H1 (cell line): ENCODE results near the gene PRPF6.

ENCODE experiments used
- EZH2 ChIP-seq: fragments of 200-600 bp; sonication (generic); IDR thresholded peaks from 2 replicates; pipeline ENCODE4 v1.7.1; 2012; ENCODE audit warnings: low read depth, mild to moderate bottlenecking, moderate library complexity, low read length, inconsistent platforms; ENCODE audit not compliant: severe bottlenecking
- JUND ChIP-seq: IDR thresholded peaks from 2 replicates; pipeline ENCODE4 v1.6.1; 2011; ENCODE audit warnings: mild to moderate bottlenecking, improper control_type of control experiment, low read length
- POLR2A ChIP-seq, 2 experiments: IDR thresholded peaks; 1 replicate in 1 of 2; 2 replicates in 1 of 2; pipeline ENCODE4 v1.6.1; 2011; ENCODE audit warnings: low read depth in 2 of 2, low read length in 2 of 2, mild to moderate bottlenecking in 2 of 2; ENCODE audit errors: control extremely low read depth in 1 of 2
- POLR2AphosphoS5 ChIP-seq: IDR thresholded peaks from 2 replicates; pipeline ENCODE4 v1.6.1; 2011; ENCODE audit warnings: low read depth, low read length
- RFX5 ChIP-seq: IDR thresholded peaks from 2 replicates; pipeline ENCODE4 v1.6.1; 2011; ENCODE audit warnings: low read depth, low read length, improper control_type of control experiment, borderline replicate concordance
- TAF1 ChIP-seq: IDR thresholded peaks from 2 replicates; pipeline ENCODE4 v1.6.1; 2011; ENCODE audit warnings: mild to moderate bottlenecking, low read depth, low read length
- TF ChIP-seq, protein P1 (sequence below), 3 experiments: IDR thresholded peaks; 1 replicate in 2 of 3; 2 replicates in 1 of 3; pipeline versions ENCODE4 v1.5.1 to v1.6.1; 2011; ENCODE audit warnings: low read length in 3 of 3, mild to moderate bottlenecking in 3 of 3, inconsistent platforms in 2 of 3, low read depth in 1 of 3, moderate library complexity in 1 of 3; ENCODE audit not compliant: insufficient read depth in 1 of 3; ENCODE audit errors: control extremely low read depth in 1 of 3
- TF ChIP-seq, protein P2 (sequence below): IDR thresholded peaks from 2 replicates; pipeline ENCODE4 v1.6.1; 2011; ENCODE audit warnings: low read depth, mild to moderate bottlenecking, low read length; ENCODE audit not compliant: insufficient read depth
- TF ChIP-seq, protein P3 (sequence below): IDR thresholded peaks from 2 replicates; pipeline ENCODE4 v1.6.1; 2012; ENCODE audit warnings: inconsistent platforms

DNA sequence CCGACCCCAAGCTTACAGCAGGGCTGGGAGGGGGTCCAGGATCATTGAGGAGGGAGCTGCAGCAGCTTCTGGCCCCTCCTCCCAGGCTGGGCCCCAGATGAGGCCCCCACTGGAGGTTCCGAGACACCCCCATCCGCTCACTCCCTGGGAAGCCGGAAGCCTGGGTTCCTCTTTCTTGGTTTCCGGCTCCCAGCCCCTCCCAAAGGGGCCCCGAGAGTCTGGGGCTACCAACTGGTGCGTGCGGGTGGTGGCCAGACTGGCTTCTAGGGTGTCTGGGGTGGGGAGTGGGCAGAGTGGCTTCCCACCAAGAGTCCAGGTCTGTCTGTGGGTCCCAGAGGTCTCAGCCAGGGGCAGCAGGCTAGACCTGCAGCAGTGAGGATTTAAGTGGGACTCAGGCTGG is 96.2 kb downstream of the PRPF6 start:
- TF ChIP-seq TAF1, result no peak
- no peak for TF ChIP-seq EZH2
- TF ChIP-seq, protein P1, sequence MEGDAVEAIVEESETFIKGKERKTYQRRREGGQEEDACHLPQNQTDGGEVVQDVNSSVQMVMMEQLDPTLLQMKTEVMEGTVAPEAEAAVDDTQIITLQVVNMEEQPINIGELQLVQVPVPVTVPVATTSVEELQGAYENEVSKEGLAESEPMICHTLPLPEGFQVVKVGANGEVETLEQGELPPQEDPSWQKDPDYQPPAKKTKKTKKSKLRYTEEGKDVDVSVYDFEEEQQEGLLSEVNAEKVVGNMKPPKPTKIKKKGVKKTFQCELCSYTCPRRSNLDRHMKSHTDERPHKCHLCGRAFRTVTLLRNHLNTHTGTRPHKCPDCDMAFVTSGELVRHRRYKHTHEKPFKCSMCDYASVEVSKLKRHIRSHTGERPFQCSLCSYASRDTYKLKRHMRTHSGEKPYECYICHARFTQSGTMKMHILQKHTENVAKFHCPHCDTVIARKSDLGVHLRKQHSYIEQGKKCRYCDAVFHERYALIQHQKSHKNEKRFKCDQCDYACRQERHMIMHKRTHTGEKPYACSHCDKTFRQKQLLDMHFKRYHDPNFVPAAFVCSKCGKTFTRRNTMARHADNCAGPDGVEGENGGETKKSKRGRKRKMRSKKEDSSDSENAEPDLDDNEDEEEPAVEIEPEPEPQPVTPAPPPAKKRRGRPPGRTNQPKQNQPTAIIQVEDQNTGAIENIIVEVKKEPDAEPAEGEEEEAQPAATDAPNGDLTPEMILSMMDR (IDR thresholded peaks at IDR 0.05; ENCODE audit: control extremely low read depth in 1 of 3, insufficient read depth in 1 of 3, low read depth in 1 of 3, low read length in 3 of 3), result no peak
- no peak for TF ChIP-seq POLR2AphosphoS5
- no peak for TF ChIP-seq POLR2A (IDR thresholded peaks at IDR 0.05; ENCODE audit: control extremely low read depth in 1 of 2, low read depth in 2 of 2, low read length in 2 of 2)
- TF ChIP-seq, protein P2, sequence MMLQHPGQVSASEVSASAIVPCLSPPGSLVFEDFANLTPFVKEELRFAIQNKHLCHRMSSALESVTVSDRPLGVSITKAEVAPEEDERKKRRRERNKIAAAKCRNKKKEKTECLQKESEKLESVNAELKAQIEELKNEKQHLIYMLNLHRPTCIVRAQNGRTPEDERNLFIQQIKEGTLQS, result no peak
- TF ChIP-seq RFX5, result no peak
- TF ChIP-seq, protein P3, sequence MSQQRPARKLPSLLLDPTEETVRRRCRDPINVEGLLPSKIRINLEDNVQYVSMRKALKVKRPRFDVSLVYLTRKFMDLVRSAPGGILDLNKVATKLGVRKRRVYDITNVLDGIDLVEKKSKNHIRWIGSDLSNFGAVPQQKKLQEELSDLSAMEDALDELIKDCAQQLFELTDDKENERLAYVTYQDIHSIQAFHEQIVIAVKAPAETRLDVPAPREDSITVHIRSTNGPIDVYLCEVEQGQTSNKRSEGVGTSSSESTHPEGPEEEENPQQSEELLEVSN, result no peak
- no peak for TF ChIP-seq JUND
